Cardiac septum (tissue), 1 donor: ENCODE data around the gene SRPK2. TPM values are rescaled to one million over a fixed set of nuclear protein-coding genes. Genes with fewer than 3 reads are reported as not detected.

Experiments
- DNase-seq: peaks from one replicate; pipeline ENCODE4 v3.0.0-alpha.2; 2020; ENCODE audit warnings: low spot score
- intact Hi-C: fragments of 100-400 bp; cut with DNase I; formaldehyde crosslinking; loops from one replicate; pipeline ENCODE4 v1.14.0; 2022
- total RNA-seq: library from RNA; stranded (reverse); fragmentation: NEBNext Ultra II Directional; extraction: Animal tissue kit (Norgen Biotek cat#: 25700); gene quantifications from one replicate; pipeline ENCODE4 v1.2.1, GENCODE V29; 2021
- donor health status: DM: no; HTN: no; CAD: no.

SRPK2 gene
- total RNA-seq, 1 donor from 2014 or later, result 37.8 TPM

DNA sequence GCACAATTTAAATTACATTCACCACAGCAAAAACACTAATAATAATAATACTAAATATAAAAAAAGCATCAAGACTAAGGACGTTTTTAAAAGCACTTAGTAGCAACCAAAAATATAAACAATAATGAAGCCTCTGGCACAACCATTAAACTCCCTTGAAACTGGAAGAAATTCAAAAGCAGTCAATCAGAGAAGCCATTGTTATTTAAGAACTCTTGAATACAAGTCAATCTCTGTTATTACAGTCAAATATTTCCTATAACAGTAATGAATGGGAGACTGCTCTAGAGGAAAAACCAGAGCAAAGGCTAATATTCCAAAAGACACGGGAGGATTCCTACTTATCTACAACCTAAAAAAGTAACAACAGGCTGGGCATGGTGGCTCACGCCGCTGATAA is 210.5 kb downstream of the SRPK2 start:
- intact Hi-C loops, result no loop called here
- no peak for DNase-seq

DNA sequence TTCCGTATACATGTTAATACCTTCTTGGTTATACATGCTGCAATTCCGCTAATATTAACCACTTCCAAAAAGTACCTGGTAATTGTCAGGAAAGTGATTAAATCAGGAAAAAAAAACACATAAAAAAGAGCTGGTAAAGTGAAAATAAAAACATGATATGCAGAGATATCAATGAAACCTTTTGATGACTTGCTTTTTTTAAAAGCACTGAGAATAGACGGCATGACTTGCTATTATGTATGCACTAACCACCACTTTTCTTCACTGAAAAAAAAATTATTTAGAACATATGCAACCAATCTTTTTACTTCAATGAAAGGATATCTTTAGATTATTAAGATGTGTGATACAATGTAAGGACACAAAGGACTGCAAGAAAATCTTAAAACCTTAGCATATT is 211.7 kb downstream of the SRPK2 start:
- intact Hi-C loops, result no loop called here
- no peak for DNase-seq

DNA sequence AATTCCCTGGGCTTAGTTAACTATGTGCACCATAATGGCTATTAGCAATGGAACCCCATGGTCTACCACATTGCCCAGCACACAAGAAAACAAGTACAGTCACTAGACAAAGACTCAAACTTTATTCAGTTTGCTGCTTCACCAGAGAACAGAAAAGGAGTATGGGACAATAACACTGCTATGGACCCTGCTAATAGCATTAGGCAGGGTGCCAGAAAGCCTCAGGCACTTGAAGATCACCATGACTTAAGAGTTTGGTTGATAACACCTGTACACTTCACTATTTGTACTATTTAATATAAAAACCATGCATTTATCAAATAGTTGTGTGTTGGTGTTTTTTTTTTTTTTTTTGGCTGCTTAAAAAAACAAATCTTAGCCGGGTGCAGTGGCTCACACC is 215.1 kb downstream of the SRPK2 start:
- no peak for DNase-seq
- intact Hi-C loops, result no loop called here

DNA sequence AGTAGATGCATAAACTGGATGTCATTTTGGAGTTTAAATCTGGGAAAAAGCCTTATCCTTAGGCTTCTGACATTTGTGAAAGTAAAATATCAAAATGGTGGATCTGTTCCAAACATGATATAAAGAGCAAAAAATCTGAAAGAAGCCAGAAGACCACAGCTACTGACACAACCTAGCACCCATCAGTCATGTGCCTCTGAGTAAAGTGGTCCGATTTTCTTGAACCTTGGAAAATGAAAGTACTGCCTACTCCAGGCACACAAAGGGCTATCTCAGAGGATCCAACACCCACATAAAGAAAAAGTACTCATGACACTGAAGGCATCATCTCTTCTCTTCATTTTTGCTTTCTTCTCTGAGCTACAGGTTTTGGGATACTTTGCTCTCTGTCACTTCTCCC is 224.0 kb downstream of the SRPK2 start:
- intact Hi-C loops, result no loop called here
- no peak for DNase-seq

DNA sequence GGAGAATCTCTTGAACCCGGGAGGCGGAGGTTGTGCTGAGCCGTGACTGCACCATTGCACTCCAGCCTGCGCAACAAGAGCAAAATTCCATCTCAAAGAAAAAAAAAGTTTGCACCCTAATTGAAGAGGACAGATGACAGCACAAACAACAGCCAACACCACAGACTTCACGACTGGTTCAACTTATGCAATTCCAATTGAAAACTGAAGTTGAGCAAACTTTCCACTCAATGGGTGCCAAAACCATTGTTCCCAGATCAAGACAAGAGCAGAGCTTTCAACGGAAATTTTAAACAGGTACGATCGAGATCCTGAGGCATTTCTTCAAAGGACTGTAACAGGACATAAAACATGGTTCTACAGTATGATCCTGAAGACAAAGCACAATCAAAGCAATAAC is 225.0 kb downstream of the SRPK2 start:
- DNase-seq, result no peak
- intact Hi-C loops, result no loop called here

DNA sequence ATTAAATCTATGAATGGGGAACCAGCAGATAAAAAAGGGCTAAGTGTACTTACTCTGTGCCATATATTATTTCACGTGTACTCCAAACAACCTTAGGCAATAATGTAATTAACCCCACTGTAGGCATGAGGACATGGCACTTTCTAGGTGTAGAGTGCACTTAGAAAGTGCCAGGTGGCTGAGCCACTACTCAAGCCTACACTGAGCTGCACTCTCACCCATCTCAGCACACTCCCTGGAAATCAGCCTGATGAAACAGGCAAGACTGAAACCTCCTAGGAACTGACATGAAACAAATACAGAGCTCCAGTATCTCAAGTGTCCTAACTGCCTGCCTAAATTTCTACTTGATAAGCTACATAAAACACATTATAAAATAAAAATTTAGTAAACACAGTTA is 227.4 kb downstream of the SRPK2 start:
- intact Hi-C loops, result no loop called here
- DNase-seq, result no peak

DNA sequence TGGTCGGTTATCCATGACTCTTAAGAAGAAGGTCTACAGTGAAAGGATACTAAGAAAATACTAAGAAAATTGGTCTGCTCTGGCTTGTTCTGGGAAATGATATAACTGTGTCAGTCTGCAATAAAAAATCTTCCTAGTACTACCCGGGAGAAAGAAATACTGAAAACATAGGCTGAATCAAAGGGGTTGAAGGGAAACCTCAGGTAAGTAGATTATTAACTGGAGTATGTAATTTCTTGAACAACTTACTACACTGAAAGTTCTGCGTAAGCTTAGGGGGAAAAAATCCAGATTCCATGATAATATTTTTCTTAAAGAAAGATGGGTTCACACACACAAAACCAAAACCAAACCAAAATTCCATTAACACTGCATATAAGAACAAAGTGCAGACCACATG is 231.4 kb downstream of the SRPK2 start:
- intact Hi-C loops, result no loop called here
- DNase-seq, result no peak

DNA sequence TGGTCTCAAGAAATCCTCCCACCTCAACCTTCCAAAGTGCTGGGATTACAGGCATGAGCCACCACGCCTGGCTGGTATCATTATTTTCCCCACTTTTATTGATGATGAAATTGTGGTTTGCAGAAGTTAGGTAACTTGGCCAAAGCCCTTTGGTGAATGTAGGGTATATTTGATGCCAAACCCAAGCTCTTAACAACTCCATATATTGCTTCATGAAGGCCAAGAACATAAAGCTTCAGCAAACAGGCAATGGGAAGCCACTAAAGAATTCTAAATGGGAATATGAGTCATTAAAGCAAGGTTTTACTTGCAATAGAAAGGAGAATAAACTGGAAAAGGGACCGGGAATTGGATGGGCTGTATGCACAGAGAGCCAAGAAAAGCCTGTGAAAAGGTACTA is 232.0 kb downstream of the SRPK2 start:
- DNase-seq, result no peak
- intact Hi-C loops, result no loop called here

DNA sequence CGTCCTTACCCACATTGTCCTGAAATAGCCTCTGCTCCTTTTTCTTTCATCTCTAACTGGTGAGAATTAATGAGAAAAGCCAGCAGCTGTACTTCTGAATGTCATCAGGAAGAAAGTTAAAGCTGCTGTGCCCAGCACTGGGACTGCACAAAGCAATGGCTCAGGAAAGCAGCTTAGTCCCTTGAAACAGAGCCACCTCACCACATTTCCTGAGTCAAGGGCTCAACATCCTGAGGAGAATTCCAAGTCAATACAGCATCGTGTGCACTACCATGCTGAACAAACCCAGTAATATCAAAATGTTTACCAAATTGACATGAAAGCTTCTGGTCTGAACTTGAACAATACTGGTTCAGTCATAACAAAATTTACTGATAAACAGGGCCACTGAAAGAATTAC is 234.6 kb downstream of the SRPK2 start:
- intact Hi-C loops, result loop anchor here (5.0 kb wide), 1 partner anchor 183 kb away; no protein-coding TSS in a partner anchor
- DNase-seq, result no peak

DNA sequence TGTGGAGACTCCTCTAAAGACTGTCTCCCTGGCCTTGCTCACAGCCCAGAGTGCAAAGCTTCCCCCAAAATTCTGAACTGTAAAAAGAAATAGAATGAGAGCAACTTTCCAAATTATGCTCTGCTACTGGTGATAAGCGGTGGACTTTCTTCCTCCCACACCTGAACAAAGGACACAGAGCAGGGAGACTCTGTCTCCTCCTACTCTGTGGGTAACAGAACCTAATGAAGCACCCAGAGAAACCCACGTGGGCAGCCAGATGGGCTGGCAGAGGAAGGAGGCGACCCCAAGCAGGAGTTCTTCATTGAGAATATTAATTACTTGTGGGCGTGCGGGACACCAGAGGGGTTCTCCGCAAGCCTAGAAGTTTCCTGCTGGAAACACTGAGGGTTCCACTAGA is 235.2 kb downstream of the SRPK2 start:
- DNase-seq, result no peak
- intact Hi-C loops, result loop anchor here (2.0 to 5.0 kb wide), 3 partner anchors 184 to 335 kb away; no protein-coding TSS in a partner anchor

DNA sequence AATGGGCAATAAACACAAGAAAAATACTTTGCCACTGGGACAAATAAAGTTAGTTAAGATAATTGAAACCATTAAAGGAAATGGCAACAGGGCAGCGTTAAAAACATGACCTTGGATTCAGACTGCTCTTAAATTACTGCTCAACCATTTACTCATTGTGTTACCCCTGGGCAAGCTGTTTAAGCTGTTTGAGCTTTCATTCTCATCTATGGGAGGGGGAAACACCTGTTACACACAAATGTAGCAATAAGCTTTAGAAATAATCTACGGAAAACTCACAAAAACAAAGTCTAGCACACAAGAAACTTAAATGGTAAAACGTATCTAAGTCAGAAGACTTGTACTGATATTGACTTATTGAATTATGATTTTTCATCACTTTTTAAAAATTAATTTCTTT is 237.6 kb downstream of the SRPK2 start:
- intact Hi-C loops, result loop anchor here (5.0 kb wide), 1 partner anchor 186 kb away; no protein-coding TSS in a partner anchor
- DNase-seq, result no peak

DNA sequence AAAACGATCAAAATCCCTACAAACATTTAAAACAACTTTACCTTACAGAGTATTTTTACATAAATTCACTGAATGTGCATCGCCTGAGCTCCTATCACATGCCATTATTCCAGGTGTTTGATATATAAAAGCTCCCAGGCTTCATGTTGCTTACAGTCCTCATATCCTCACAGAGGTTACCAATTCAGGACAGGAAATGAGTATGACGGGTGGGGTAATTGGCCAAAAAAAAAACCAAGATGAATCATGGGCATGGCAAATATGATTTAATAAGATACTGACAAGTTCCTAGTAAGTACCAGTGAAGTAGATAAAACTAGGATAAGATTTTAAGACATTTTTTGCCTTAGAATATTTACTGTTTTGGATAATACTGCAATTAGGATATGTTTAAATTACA is 238.9 kb downstream of the SRPK2 start:
- DNase-seq, result no peak
- intact Hi-C loops, result loop anchor here (5.0 kb wide), 1 partner anchor 187 kb away; no protein-coding TSS in a partner anchor

DNA sequence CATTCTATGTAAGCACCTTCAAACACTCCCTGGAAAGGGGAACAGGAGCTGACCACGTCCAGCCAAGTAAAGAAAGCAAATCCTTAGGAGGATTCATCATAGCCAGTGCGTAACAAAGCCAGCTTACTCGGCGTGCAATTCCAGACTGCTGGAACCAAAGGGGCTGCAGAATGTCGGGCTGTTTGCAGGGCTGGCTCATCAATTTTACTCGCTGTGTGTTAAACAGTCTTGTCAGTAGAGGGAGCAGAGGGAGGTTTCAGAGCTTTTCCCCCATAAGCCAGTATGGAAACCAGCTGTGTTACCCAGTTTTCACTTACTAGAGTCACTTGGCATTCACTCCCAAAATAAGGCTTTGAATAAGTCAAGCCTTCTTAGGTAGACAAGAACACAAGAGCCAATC is 247.7 kb downstream of the SRPK2 start:
- no peak for DNase-seq
- intact Hi-C loops, result no loop called here

DNA sequence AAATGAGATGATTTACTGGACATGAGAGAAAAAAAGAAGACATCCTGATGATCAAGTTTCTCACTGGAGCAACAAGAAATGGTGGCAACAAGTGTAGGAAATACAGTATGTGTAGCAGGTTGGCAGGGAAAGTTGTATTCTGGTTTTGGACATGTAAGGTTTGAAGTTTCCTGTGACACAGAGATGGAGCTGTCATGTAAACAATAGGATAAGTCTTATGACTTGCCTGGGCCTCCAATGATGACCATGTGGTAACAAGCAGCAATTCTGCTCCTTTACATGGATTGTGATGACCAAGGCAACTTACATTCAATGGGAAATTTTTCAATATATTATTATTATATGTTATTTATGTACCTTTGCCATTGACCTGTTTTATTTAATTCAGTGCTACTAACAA is 249.3 kb downstream of the SRPK2 start:
- intact Hi-C loops, result no loop called here
- DNase-seq, result no peak

DNA sequence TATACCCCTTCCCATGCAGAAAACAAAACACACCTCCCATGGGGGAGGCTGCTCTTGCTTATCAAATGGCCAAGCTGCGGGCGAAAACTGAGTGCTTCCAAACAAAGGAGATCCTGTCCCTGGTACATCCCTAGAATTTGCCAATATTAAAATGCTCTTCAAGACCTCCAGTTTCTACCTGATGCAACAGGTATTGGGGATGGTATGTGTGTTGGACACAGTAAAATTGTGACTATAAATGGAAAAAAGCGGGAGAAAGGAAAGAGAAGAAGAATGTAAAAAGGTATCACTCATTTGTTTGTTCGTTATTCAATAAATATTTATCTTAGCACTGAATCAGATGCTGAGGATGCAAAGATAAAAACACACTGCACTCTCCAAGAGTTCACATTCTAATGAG is 250.8 kb downstream of the SRPK2 start:
- intact Hi-C loops, result no loop called here
- no peak for DNase-seq

DNA sequence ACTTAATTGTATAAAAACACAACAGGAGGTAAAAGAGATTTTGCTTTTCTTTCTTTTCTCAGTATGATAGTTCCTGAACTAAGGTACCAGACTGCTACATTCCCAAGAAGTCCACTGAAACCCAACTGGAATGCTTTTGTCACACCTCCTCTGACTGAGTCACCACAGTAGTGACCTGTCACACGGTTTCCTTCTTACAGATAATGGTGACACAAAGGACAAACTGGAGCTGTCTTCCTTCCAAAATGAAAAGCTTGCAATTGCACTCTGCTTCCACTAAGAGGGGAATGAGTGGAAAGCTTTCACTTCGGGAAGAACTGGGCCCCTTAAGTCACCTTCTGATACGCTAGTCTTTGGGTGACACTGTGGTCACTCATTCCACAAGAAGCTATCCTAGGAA is 252.5 kb downstream of the SRPK2 start:
- intact Hi-C loops, result no loop called here
- no peak for DNase-seq

DNA sequence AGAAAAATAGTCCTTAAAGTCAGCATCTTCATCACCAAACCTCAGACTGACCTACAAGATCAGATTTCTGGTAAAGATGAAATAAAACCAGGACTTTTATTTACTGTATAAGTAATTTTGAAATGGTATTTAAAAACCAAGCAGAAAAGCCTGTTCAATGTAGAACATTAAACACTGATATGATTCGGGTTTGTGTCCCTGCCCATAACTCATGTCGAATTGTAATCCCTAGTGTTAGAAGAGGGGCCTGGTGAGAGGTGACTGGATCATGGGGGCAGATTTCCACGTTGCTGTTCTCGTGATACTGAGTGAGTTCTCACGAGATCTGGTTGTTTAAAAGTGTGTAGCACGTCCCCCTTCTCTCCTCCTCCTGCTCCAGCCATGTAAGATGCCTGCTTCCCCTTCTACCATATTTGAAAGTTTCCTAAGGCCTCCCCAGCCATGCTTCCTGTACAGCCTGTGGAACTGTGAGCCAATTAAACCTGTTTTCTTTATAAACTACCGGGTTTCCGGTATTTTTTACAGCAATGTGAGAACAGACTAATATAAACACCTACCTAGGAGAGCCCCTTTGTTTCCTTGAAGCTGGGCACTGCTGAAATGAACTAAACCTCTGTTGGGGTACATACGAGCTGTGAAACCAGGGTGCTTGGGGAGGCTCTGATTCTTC is 254.6 kb downstream of the SRPK2 start:
- DNase-seq, result no peak
- intact Hi-C loops, result no loop called here

DNA sequence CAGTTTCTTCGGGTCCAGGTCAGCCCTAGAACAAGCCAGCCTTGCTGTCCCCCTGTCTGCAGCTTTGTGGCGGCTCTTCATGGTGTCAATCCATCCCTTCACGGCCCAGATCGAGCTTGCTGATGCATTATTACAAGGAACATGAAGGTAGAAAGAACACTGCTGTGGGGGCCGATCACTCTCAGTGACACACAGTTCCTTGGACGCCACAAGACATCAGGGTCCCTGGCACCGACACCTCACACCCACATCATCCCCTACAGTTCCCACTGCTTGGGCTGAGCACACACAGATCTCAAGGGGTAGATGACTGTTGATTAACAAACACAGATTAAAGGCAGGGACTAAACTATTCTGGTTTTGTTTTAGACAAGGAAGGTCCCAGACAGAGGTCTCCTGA is 255.4 kb downstream of the SRPK2 start:
- intact Hi-C loops, result no loop called here
- no peak for DNase-seq

DNA sequence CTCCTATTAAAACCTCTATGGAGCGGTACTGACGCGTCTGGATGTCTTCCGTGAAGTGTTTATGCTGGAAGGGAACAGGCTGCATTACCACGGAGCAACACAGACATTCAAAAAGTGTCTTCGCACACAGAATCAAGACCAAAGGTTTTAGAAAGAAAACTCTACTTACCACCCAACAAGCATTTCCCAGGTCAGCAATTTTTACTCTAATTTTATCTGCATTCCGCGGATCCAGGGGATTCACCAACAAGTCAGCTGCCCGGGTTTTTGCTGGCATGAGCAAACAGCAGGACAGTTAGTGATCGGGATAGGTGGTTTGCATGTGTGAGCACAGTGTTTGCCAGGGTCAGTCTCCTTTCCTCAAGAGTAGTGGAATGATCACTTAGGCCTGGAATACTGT is 255.9 kb downstream of the SRPK2 start:
- intact Hi-C loops, result no loop called here
- no peak for DNase-seq

DNA sequence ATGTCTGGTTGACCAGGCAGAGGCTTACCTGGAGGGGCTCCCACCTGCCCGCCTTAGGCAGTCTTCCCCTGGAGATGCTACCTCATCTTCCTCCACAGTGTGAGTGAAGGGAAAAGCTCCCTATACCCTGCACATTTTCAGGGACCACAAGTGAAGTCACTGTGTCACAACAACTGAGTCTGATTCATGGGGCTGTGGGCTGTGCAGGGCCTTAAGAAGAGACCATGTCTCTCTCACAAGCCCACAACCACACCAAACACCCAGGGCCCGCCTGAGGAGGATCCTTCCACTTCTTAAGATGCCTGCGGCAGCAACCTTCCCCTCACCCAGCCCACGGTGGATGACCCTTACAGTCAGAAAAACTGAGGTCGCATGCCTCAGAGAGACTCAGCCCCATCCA is 256.4 kb downstream of the SRPK2 start:
- intact Hi-C loops, result no loop called here
- no peak for DNase-seq

DNA sequence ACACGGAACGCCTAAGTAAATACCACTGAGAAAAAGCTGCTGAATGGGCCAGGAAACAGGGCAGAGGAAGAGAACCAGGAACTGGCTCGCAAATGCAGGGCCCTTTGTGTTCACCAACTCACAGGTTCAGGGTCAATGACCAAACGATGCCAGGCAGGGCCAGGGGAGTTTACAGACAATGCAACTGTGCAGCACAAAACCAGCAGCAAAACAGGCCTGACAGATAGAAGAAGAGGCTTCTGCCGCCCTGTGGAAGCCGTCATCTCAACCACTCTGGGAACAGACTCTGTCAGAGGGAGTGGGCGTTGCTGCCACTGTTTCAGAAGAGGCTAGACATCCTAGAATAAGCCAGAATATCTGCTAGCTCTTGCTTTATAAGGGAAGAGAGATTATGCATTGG is 256.8 kb downstream of the SRPK2 start:
- intact Hi-C loops, result no loop called here

DNA sequence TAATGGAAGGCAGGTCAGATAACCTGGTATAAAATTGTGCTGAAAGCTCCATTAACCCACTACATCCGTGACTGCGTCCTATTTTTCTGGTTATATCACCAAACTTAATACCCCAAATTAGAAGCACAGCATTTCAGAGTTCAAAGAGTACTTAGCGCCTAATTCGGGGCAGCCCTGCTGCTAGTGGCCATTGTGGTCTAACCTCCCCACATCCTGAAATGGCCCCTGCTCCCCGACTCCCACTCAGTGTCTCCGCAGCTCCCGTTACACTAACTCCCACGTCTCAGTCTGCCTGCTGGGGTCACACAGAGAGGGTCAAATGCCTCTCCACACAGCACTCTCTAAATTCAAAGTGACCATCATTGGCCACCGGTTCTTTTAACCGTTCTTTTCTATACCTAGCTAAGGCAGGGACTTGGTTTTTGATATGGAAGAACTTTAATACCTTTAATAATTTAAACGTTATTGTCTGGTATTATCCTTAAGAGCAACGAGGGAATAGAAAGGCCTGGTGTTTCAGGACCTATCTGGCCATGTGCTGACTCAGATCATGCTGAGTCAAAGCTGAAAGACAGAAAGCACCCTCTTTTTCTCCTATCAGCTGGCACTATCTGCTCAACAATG is 257.6 kb downstream of the SRPK2 start:
- intact Hi-C loops, result no loop called here
- DNase-seq, result no peak

More for the DNA sequence above, 256.8 kb downstream of the SRPK2 start:
- DNase-seq, result no peak
